CD4-positive, alpha-beta T cell treated with Interferon gamma for 1 hour (primary cell): ENCODE data around the gene CHST15.

ENCODE experiments used
- DNase-seq: peaks from one replicate; pipeline ENCODE4 v3.0.0-alpha.2; 2020

Gene CHST15

GRCh38 chr10:124007773-124008145 lies 85.6 kb downstream of the CHST15 start:
- DNase-seq, result no peak

- no peak for DNase-seq
These were observed 86.2 kb downstream of the CHST15 start for GRCh38 chr10:124007102-124007772.

GRCh38 chr10:124006526-124006925 lies 86.9 kb downstream of the CHST15 start:
- no peak for DNase-seq

GRCh38 chr10:124005991-124006392 lies 87.4 kb downstream of the CHST15 start:
- DNase-seq, result no peak

- no peak for DNase-seq
These were observed 88.3 kb downstream of the CHST15 start for GRCh38 chr10:124005091-124005490.

GRCh38 chr10:124004663-124005004 lies 88.8 kb downstream of the CHST15 start:
- DNase-seq, result no peak

- no peak for DNase-seq
These were observed 89.3 kb downstream of the CHST15 start for GRCh38 chr10:124003871-124004662.

GRCh38 chr10:124003481-124003870 lies 89.9 kb downstream of the CHST15 start:
- DNase-seq, result no peak

- DNase-seq, result no peak
These were observed 90.4 kb downstream of the CHST15 start for GRCh38 chr10:124003070-124003419.

- DNase-seq, result no peak
These were observed 90.9 kb downstream of the CHST15 start for GRCh38 chr10:124002391-124003069.

- no peak for DNase-seq
These were observed 91.8 kb downstream of the CHST15 start for GRCh38 chr10:124001391-124002148.

- peak; percentile 23 for DNase-seq
These were observed 92.6 kb downstream of the CHST15 start for GRCh38 chr10:124000792-124001201.

GRCh38 chr10:123999956-124000615 lies 93.3 kb downstream of the CHST15 start:
- DNase-seq, result no peak

- no peak for DNase-seq
These were observed 94.1 kb downstream of the CHST15 start for GRCh38 chr10:123999261-123999660.

- DNase-seq, result no peak
These were observed 94.9 kb downstream of the CHST15 start for GRCh38 chr10:123998197-123999141.

- DNase-seq, result peak; percentile 70
These were observed 95.8 kb downstream of the CHST15 start for GRCh38 chr10:123997486-123998196.

- DNase-seq, result no peak
These were observed 96.4 kb downstream of the CHST15 start for GRCh38 chr10:123997013-123997412.

- no peak for DNase-seq
These were observed 97.1 kb downstream of the CHST15 start for GRCh38 chr10:123996302-123996701.

GRCh38 chr10:123995461-123996131 lies 97.8 kb downstream of the CHST15 start:
- DNase-seq, result peak; percentile 51

GRCh38 chr10:123995082-123995460 lies 98.3 kb downstream of the CHST15 start:
- no peak for DNase-seq
